Measurements from ENCODE around the gene NOXA1.
"Not testable (repeated sequence)": the region's sequence is repeated elsewhere in the genome, so short reads cannot be mapped to it uniquely, and the experiment has no call there.

NOXA1 gene

GRCh38 chr9:137441935-137442321 is 18.7 kb downstream of the NOXA1 start:
- Histone ChIP-seq H3K36me3 (ENCODE audit: insufficient read depth, low read length) (no peaks in the 10 kb centered on the region), H3K9ac (ENCODE audit: low read depth, low read length) (peak overlapping the region; percentile 49; the same call in 1 of the 2 replicates), H3K9me3 (ENCODE audit: control insufficient read depth, insufficient read depth, low read length) (no peaks in the 10 kb centered on the region), H3K4me1 (ENCODE audit: insufficient read depth, low read length) (0 out of 2 replicates have a peak, but pooled peaks cover 3% of the 10 kb centered on the region)

GRCh38 chr9:137444106-137444790 is 21.1 kb downstream of the NOXA1 start:
- H3K36me3 ChIP-seq (ENCODE audit: insufficient read depth, low read length): no peaks in the 10 kb centered on the region
- 0 out of 2 replicates have a peak, but pooled peaks cover 3% of the 10 kb centered on the region for H3K4me1 ChIP-seq (ENCODE audit: insufficient read depth, low read length)
- no peak overlapping the region for H3K9ac ChIP-seq (ENCODE audit: low read depth, low read length)
- no peaks in the 10 kb centered on the region for H3K9me3 ChIP-seq (ENCODE audit: control insufficient read depth, insufficient read depth, low read length)

GRCh38 chr9:137445275-137445807 is 22.1 kb downstream of the NOXA1 start:
- Histone ChIP-seq H3K9me3 (ENCODE audit: control insufficient read depth, insufficient read depth, low read length) (no peaks in the 10 kb centered on the region), H3K9ac (ENCODE audit: low read depth, low read length) (0 out of 2 replicates have a peak overlapping the region, but pooled peaks have one; percentile 16), H3K36me3 (ENCODE audit: insufficient read depth, low read length) (no peaks in the 10 kb centered on the region), H3K4me1 (ENCODE audit: insufficient read depth, low read length) (0 out of 2 replicates have a peak, but pooled peaks cover 3% of the 10 kb centered on the region)

- Histone ChIP-seq H3K9me3 (ENCODE audit: control insufficient read depth, insufficient read depth, low read length) (no peaks in the 10 kb centered on the region), H3K4me1 (ENCODE audit: insufficient read depth, low read length) (0 out of 2 replicates have a peak, but pooled peaks cover 3% of the 10 kb centered on the region), H3K36me3 (ENCODE audit: insufficient read depth, low read length) (no peaks in the 10 kb centered on the region), H3K9ac (ENCODE audit: low read depth, low read length) (no peak overlapping the region)
These were observed 22.8 kb downstream of the NOXA1 start for GRCh38 chr9:137445930-137446431.

GRCh38 chr9:137446851-137447471 is 23.8 kb downstream of the NOXA1 start:
- 0 out of 2 replicates have a peak, but pooled peaks cover 3% of the 10 kb centered on the region for H3K4me1 ChIP-seq (ENCODE audit: insufficient read depth, low read length)
- no peak overlapping the region for H3K9ac ChIP-seq (ENCODE audit: low read depth, low read length)

GRCh38 chr9:137447722-137448601 is 24.8 kb downstream of the NOXA1 start:
- H3K9me3 ChIP-seq (ENCODE audit: control insufficient read depth, insufficient read depth, low read length): no peaks in the 10 kb centered on the region
- H3K36me3 ChIP-seq (ENCODE audit: insufficient read depth, low read length): no peaks in the 10 kb centered on the region
- H3K9ac ChIP-seq (ENCODE audit: low read depth, low read length): no peak overlapping the region
- H3K4me1 ChIP-seq (ENCODE audit: insufficient read depth, low read length): 0 out of 2 replicates have a peak, but pooled peaks cover 3% of the 10 kb centered on the region

More at GRCh38 chr9:137446851-137447471, 23.8 kb downstream of the NOXA1 start:
- Histone ChIP-seq H3K9me3 (ENCODE audit: control insufficient read depth, insufficient read depth, low read length) (no peaks in the 10 kb centered on the region), H3K36me3 (ENCODE audit: insufficient read depth, low read length) (no peaks in the 10 kb centered on the region)

- H3K36me3 ChIP-seq (ENCODE audit: insufficient read depth, low read length): no peaks in the 10 kb centered on the region
- H3K9me3 ChIP-seq (ENCODE audit: control insufficient read depth, insufficient read depth, low read length): no peaks in the 10 kb centered on the region
- no peak overlapping the region for H3K9ac ChIP-seq (ENCODE audit: low read depth, low read length)
- H3K4me1 ChIP-seq (ENCODE audit: insufficient read depth, low read length): peaks cover 3% of the 10 kb centered on the region; the same call in 1 of the 2 replicates
These were observed 25.4 kb downstream of the NOXA1 start for GRCh38 chr9:137448602-137448962.

- Histone ChIP-seq H3K9ac (ENCODE audit: low read depth, low read length) (no peak overlapping the region), H3K9me3 (ENCODE audit: control insufficient read depth, insufficient read depth, low read length) (no peaks in the 10 kb centered on the region), H3K4me1 (ENCODE audit: insufficient read depth, low read length) (peaks cover 3% of the 10 kb centered on the region; the same call in 1 of the 2 replicates), H3K36me3 (ENCODE audit: insufficient read depth, low read length) (no peaks in the 10 kb centered on the region)
These were observed 26.1 kb downstream of the NOXA1 start for GRCh38 chr9:137449081-137449844.

- H3K36me3 ChIP-seq (ENCODE audit: insufficient read depth, low read length): no peaks in the 10 kb centered on the region
- H3K9ac ChIP-seq (ENCODE audit: low read depth, low read length): no peak overlapping the region
- peaks cover 7% of the 10 kb centered on the region; the same call in 1 of the 2 replicates for H3K4me1 ChIP-seq (ENCODE audit: insufficient read depth, low read length)
- H3K9me3 ChIP-seq (ENCODE audit: control insufficient read depth, insufficient read depth, low read length): no peaks in the 10 kb centered on the region
These were observed 26.8 kb downstream of the NOXA1 start for GRCh38 chr9:137449931-137450538.

GRCh38 chr9:137450539-137451222 is 27.5 kb downstream of the NOXA1 start:
- H3K36me3 ChIP-seq (ENCODE audit: insufficient read depth, low read length); H3K9ac ChIP-seq (ENCODE audit: low read depth, low read length); H3K9me3 ChIP-seq (ENCODE audit: control insufficient read depth, insufficient read depth, low read length); H3K4me1 ChIP-seq (ENCODE audit: insufficient read depth, low read length): not testable (repeated sequence)

GRCh38 chr9:137451264-137452005 is 28.2 kb downstream of the NOXA1 start:
- H3K36me3 ChIP-seq (ENCODE audit: insufficient read depth, low read length); H3K4me1 ChIP-seq (ENCODE audit: insufficient read depth, low read length); H3K9me3 ChIP-seq (ENCODE audit: control insufficient read depth, insufficient read depth, low read length); H3K9ac ChIP-seq (ENCODE audit: low read depth, low read length): not testable (repeated sequence)

GRCh38 chr9:137452006-137452760 is 29.0 kb downstream of the NOXA1 start:
- peaks cover 9% of the 10 kb centered on the region; the same call in 1 of the 2 replicates for H3K4me1 ChIP-seq (ENCODE audit: insufficient read depth, low read length)
- H3K36me3 ChIP-seq (ENCODE audit: insufficient read depth, low read length): no peaks in the 10 kb centered on the region
- no peak overlapping the region for H3K9ac ChIP-seq (ENCODE audit: low read depth, low read length)
- H3K9me3 ChIP-seq (ENCODE audit: control insufficient read depth, insufficient read depth, low read length): no peaks in the 10 kb centered on the region

Measured in ES-I3 (cell line).